DOHH2 (cell line): ENCODE measurements around the gene BCAR1.

Experiments used
- CTCF ChIP-seq: fragments of 200-600 bp; sonication (generic); IDR thresholded peaks from one replicate; pipeline ENCODE4 v1.5.1; 2014; ENCODE audit warnings: antibody characterized with exemption, mild to moderate bottlenecking, low read depth, low read length; ENCODE audit not compliant: poor library complexity, severe bottlenecking
- EZH2phosphoT487 ChIP-seq: fragments of 200-600 bp; sonication (generic); IDR thresholded peaks from 2 replicates; pipeline ENCODE4 v1.6.1; 2017; ENCODE audit warnings: borderline replicate concordance, mild to moderate bottlenecking, antibody characterized with exemption, low read length, moderate library complexity, mixed read lengths

- TF ChIP-seq CTCF, result no peak
- no peak for TF ChIP-seq EZH2phosphoT487
These were observed 16.3 kb upstream of the BCAR1 start for GRCh38 chr16:75267631-75268264.
